Smooth muscle cell (in vitro differentiated cells): Measurements from ENCODE around the gene CACNA1E. TPM values are rescaled to one million over a fixed set of nuclear protein-coding genes. Genes with fewer than 3 reads are reported as not detected.

Experiments used
- DNase-seq: peaks from one replicate; lab custom pipeline; 2025; ENCODE audit not compliant: unreplicated experiment; lab: John Stamatoyannopoulos, UW
- H2AFZ ChIP-seq: fragments of 200-600 bp; sonication (generic); 2 replicates; pipeline ENCODE4 v1.6.0; 2016; ENCODE audit warnings: antibody characterized with exemption, low read depth, mild to moderate bottlenecking
- H3F3A ChIP-seq: fragments of 200-600 bp; sonication (generic); 2 replicates; pipeline ENCODE4 v1.6.0; 2017; ENCODE audit warnings: antibody characterized with exemption, low read depth
- H3K27ac ChIP-seq: fragments of 200-600 bp; sonication (generic); 2 replicates; pipeline ENCODE4 v1.5.1; 2016; ENCODE audit warnings: low read depth, mild to moderate bottlenecking
- H3K27me3 ChIP-seq: fragments of 200-600 bp; sonication (generic); 2 replicates; pipeline ENCODE4 v1.6.1; 2016; ENCODE audit warnings: low read depth, mild to moderate bottlenecking
- H3K36me3 ChIP-seq: fragments of 200-600 bp; sonication (generic); 2 replicates; pipeline ENCODE4 v1.5.1; 2016; ENCODE audit warnings: low read depth
- H3K4me1 ChIP-seq: fragments of 200-600 bp; sonication (generic); 2 replicates; pipeline ENCODE4 v1.5.1; 2016; ENCODE audit warnings: low read depth
- H3K4me2 ChIP-seq: fragments of 200-600 bp; sonication (generic); 2 replicates; pipeline ENCODE4 v1.6.0; 2016; ENCODE audit warnings: mild to moderate bottlenecking
- H3K4me3 ChIP-seq: fragments of 200-600 bp; sonication (generic); 2 replicates; pipeline ENCODE4 v1.5.1; 2016; ENCODE audit warnings: mild to moderate bottlenecking
- H3K79me2 ChIP-seq: fragments of 200-600 bp; sonication (generic); 2 replicates; pipeline ENCODE4 v1.6.0; 2016; ENCODE audit warnings: low read depth, mild to moderate bottlenecking
- H3K9ac ChIP-seq: fragments of 200-600 bp; sonication (generic); 2 replicates; pipeline ENCODE4 v1.6.0; 2016; ENCODE audit warnings: low read depth
- H3K9me3 ChIP-seq: fragments of 200-600 bp; sonication (generic); replicated peaks from 2 replicates; pipeline ENCODE4 v1.5.1; 2016; ENCODE audit warnings: low read depth
- H4K20me1 ChIP-seq: fragments of 200-600 bp; sonication (generic); 2 replicates; pipeline ENCODE4 v1.6.0; 2016; ENCODE audit warnings: low read depth
- CTCF ChIP-seq: fragments of 200-600 bp; sonication (generic); IDR thresholded peaks from 2 replicates; pipeline ENCODE4 v1.5.1; 2017; ENCODE audit warnings: borderline replicate concordance, mild to moderate bottlenecking, antibody characterized with exemption; ENCODE audit not compliant: insufficient read depth, poor library complexity, severe bottlenecking
- WGBS: methylation state at CpG from one replicate; pipeline ENCODE4 v1.1.7; 2016; ENCODE audit warnings: low lambda C conversion rate; 5-methylcytosine and 5-hydroxymethylcytosine counted together
- polyA plus RNA-seq: library from polyadenylated mRNA; unstranded; fragments of >200 nt; fragmentation: Nextera tagmentation; extraction: Ambion mirVana; gene quantifications from 2 replicates; pipeline ENCODE4 v1.2.1, GENCODE V29; 2016
- total RNA-seq: library from RNA; depleted of rRNA; stranded (reverse); fragments of >200 nt; gene quantifications from 2 replicates; pipeline ENCODE4 v1.2.3, GENCODE V29; 2014

The CACNA1E gene
- total and polyA plus RNA-seq, 2 experiments from 2014 or later, result not detected

GRCh38 chr1:181603735-181604410 lies 120.6 kb downstream of the CACNA1E start:
- 88% methylated on average over 10 of the region's 10 CpGs for WGBS
- Histone ChIP-seq H3K36me3 (no peaks in the 10 kb centered on the region), H2AFZ (no peak overlapping the region), H3F3A (no peaks in the 10 kb centered on the region), H3K4me3 (no peak overlapping the region), H3K9ac (no peak overlapping the region), H3K4me1 (no peaks in the 10 kb centered on the region), H4K20me1 (no peaks in the 10 kb centered on the region), H3K27ac (no peak overlapping the region), H3K9me3 (no peaks in the 10 kb centered on the region), H3K27me3 (no peaks in the 10 kb centered on the region), H3K4me2 (no peak overlapping the region), H3K79me2 (no peaks in the 10 kb centered on the region)
- no peak for TF ChIP-seq CTCF
- DNase-seq, result no peak

- no peaks in the 10 kb centered on the region for H3K4me1 ChIP-seq
- H3K27me3 ChIP-seq, result no peaks in the 10 kb centered on the region
- H2AFZ ChIP-seq, result no peak overlapping the region
- no peaks in the 10 kb centered on the region for H3K9me3 ChIP-seq
- H3K36me3 ChIP-seq, result no peaks in the 10 kb centered on the region
- TF ChIP-seq CTCF, result no peak
- H3K27ac ChIP-seq, result no peak overlapping the region
- WGBS, result 89% methylated on average over 7 of the region's 7 CpGs
- no peak overlapping the region for H3K4me2 ChIP-seq
- no peaks in the 10 kb centered on the region for H4K20me1 ChIP-seq
- no peak overlapping the region for H3K4me3 ChIP-seq
- no peak for DNase-seq
- no peaks in the 10 kb centered on the region for H3F3A ChIP-seq
- H3K79me2 ChIP-seq, result no peaks in the 10 kb centered on the region
- no peak overlapping the region for H3K9ac ChIP-seq
These were observed 121.3 kb downstream of the CACNA1E start for GRCh38 chr1:181604482-181605249.

- Histone ChIP-seq H3K36me3 (no peaks in the 10 kb centered on the region), H3K4me2 (no peak overlapping the region), H3K4me1 (no peaks in the 10 kb centered on the region), H3K9me3 (no peaks in the 10 kb centered on the region), H3K9ac (no peak overlapping the region), H3K4me3 (no peak overlapping the region), H3F3A (no peaks in the 10 kb centered on the region), H3K27me3 (no peaks in the 10 kb centered on the region), H4K20me1 (no peaks in the 10 kb centered on the region), H3K79me2 (no peaks in the 10 kb centered on the region), H3K27ac (no peak overlapping the region), H2AFZ (no peak overlapping the region)
- TF ChIP-seq CTCF, result no peak
- no peak for DNase-seq
- 89% methylated on average over 3 of the region's 3 CpGs for WGBS
These were observed 124.2 kb downstream of the CACNA1E start for GRCh38 chr1:181607524-181607923.
